ENCODE data around the gene RASSF4.
A peak's percentile ranks its signal among the peaks of the same experiment; 100 is the strongest.

Gene RASSF4

GRCh38 chr10:44930904-44931620 lies 28.5 kb upstream of the RASSF4 start:
- H3K4me2 ChIP-seq (ENCODE audit: insufficient read depth, low read length, poor library complexity, severe bottlenecking), result no peak overlapping the region
- no peak overlapping the region for H3K4ac ChIP-seq (ENCODE audit: low read length)
- no peaks in the 10 kb centered on the region for H3K79me1 ChIP-seq (ENCODE audit: low read depth, low read length)
- H2AK5ac ChIP-seq (ENCODE audit: low read depth, low read length), result peak overlapping the region; percentile 29
- no peak overlapping the region for H3K4me3 ChIP-seq (ENCODE audit: low read length in 2 of 2)
- peaks cover 0 to 5% (median 0%) of the 10 kb centered on the region in 3 experiments for H3K27me3 ChIP-seq (ENCODE audit: control insufficient read depth in 3 of 3, insufficient read depth in 3 of 3, low read depth in 1 of 3, low read length in 3 of 3)
- DNase-seq (ENCODE audit: low spot score), result no peak
- no peak overlapping the region for H2AFZ ChIP-seq (ENCODE audit: low read length)
- no peak overlapping the region for H3K9ac ChIP-seq (ENCODE audit: low read depth, low read length, poor library complexity)
- peaks cover 0 to 2% of the 10 kb centered on the region in 2 donors for H3K4me1 ChIP-seq (ENCODE audit: control insufficient read depth in 2 of 2, insufficient read depth in 1 of 2, low read depth in 1 of 2, low read length in 2 of 2)
- no peak overlapping the region for H4K91ac ChIP-seq (ENCODE audit: low read depth, low read length, poor library complexity)
- no peak overlapping the region for H3K27ac ChIP-seq (replicated peaks; ENCODE audit: low read length)
- no peak overlapping the region for H2BK120ac ChIP-seq (ENCODE audit: low read depth, low read length)
- no peak overlapping the region for H4K8ac ChIP-seq (ENCODE audit: low read depth, low read length)
- H3K18ac ChIP-seq (ENCODE audit: low read length), result no peak overlapping the region
- H2BK15ac ChIP-seq (ENCODE audit: low read length), result no peak overlapping the region
- WGBS, 2 donors (ENCODE audit: extremely low coverage in 2 of 2, insufficient read length in 2 of 2, insufficient replicate concordance in 1 of 2), result no CpG with 5 or more reads among the region's 4 CpGs
- H2BK5ac ChIP-seq (ENCODE audit: low read length), result no peak overlapping the region
- no peak overlapping the region for H3K14ac ChIP-seq (ENCODE audit: low read length)
- peak overlapping the region; percentile 68 for H2BK12ac ChIP-seq (ENCODE audit: low read length)
- no peaks in the 10 kb centered on the region for H3K36me3 ChIP-seq (replicated peaks in 1 of 2; ENCODE audit: control insufficient read depth in 2 of 2, insufficient read depth in 2 of 2, low read length in 2 of 2)
- no peak overlapping the region for H3K23ac ChIP-seq (ENCODE audit: low read depth, low read length, poor library complexity)
- peaks cover 0 to 3% of the 10 kb centered on the region in 2 donors for H3K9me3 ChIP-seq (replicated peaks in 1 of 2; ENCODE audit: control insufficient read depth in 2 of 2, insufficient read depth in 1 of 2, low read depth in 1 of 2, low read length in 2 of 2)

DNA sequence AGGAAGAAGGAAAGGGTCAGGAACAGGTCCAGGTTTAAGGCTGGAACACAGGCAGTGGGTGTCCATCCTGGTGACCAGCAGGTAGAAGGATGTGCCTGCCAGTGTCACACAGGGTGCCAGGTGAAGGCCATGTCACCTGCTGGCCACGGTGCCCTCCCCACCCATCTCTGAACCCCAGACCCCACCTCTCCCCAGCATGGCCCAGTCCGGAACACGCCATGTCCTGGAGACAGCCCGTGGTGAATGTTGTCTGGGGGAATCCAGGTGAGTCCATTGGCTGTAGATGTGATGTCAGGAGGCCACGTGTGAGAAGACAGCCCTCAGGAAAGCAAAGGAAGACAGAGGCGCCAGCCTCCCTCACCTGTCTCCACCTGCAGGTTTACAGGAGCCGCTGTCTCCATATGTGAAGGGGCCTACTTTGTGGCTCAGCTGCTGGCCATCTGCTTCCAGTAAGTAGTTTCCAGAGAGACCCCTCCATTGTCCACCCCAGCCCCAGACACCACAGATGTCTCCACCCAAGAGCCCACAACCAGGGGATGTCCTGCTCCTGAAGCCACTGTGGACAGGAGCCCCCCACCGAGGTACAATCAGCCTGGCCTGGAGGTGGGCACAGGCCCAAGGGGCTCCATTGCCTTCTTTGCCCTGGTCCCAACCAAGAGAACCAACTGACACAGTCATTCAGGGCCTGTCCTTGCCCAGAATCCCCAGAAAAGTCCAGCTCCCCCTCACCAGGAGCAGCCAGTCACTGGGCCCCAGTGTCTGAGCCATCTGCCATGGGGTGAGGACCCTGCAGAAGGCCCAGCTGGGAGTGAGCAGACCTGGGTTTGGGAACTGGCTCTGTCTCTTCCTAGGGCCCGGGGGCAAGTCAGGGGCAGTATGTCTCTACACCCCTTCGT lies 27.7 kb upstream of the RASSF4 start:
- Histone ChIP-seq H3K18ac (ENCODE audit: low read length) (peak overlapping the region; percentile 5), H4K8ac (ENCODE audit: low read depth, low read length) (no peak overlapping the region), H3K27me3 (ENCODE audit: control insufficient read depth in 3 of 3, insufficient read depth in 3 of 3, low read depth in 1 of 3, low read length in 3 of 3) (peaks cover 0 to 5% (median 0%) of the 10 kb centered on the region in 3 experiments), H2BK12ac (ENCODE audit: low read length) (peak overlapping the region; percentile 68), H3K9me3 (replicated peaks in 1 of 2; ENCODE audit: control insufficient read depth in 2 of 2, insufficient read depth in 1 of 2, low read depth in 1 of 2, low read length in 2 of 2) (peaks cover 0 to 3% of the 10 kb centered on the region in 2 donors), H4K91ac (ENCODE audit: low read depth, low read length, poor library complexity) (no peak overlapping the region), H3K27ac (replicated peaks; ENCODE audit: low read length) (no peak overlapping the region), H3K36me3 (replicated peaks in 1 of 2; ENCODE audit: control insufficient read depth in 2 of 2, insufficient read depth in 2 of 2, low read length in 2 of 2) (no peaks in the 10 kb centered on the region), H3K9ac (ENCODE audit: low read depth, low read length, poor library complexity) (no peak overlapping the region), H3K23ac (ENCODE audit: low read depth, low read length, poor library complexity) (no peak overlapping the region), H2BK15ac (ENCODE audit: low read length) (peak overlapping the region; percentile 44), H3K14ac (ENCODE audit: low read length) (no peak overlapping the region), H3K4me3 (ENCODE audit: low read length in 2 of 2) (no peak overlapping the region), H3K79me1 (ENCODE audit: low read depth, low read length) (no peaks in the 10 kb centered on the region), H3K4me1 (ENCODE audit: control insufficient read depth in 2 of 2, insufficient read depth in 1 of 2, low read depth in 1 of 2, low read length in 2 of 2) (peaks cover 0 to 2% of the 10 kb centered on the region in 2 donors), H2BK120ac (ENCODE audit: low read depth, low read length) (no peak overlapping the region), H2AFZ (ENCODE audit: low read length) (no peak overlapping the region), H2AK5ac (ENCODE audit: low read depth, low read length) (peak overlapping the region; percentile 65), H2BK5ac (ENCODE audit: low read length) (no peak overlapping the region), H3K4me2 (ENCODE audit: insufficient read depth, low read length, poor library complexity, severe bottlenecking) (no peak overlapping the region), H3K4ac (ENCODE audit: low read length) (no peak overlapping the region)
- no CpG with 5 or more reads among the region's 10 CpGs for WGBS, 2 donors (ENCODE audit: extremely low coverage in 2 of 2, insufficient read length in 2 of 2, insufficient replicate concordance in 1 of 2)
- DNase-seq (ENCODE audit: low spot score), result no peak

DNA sequence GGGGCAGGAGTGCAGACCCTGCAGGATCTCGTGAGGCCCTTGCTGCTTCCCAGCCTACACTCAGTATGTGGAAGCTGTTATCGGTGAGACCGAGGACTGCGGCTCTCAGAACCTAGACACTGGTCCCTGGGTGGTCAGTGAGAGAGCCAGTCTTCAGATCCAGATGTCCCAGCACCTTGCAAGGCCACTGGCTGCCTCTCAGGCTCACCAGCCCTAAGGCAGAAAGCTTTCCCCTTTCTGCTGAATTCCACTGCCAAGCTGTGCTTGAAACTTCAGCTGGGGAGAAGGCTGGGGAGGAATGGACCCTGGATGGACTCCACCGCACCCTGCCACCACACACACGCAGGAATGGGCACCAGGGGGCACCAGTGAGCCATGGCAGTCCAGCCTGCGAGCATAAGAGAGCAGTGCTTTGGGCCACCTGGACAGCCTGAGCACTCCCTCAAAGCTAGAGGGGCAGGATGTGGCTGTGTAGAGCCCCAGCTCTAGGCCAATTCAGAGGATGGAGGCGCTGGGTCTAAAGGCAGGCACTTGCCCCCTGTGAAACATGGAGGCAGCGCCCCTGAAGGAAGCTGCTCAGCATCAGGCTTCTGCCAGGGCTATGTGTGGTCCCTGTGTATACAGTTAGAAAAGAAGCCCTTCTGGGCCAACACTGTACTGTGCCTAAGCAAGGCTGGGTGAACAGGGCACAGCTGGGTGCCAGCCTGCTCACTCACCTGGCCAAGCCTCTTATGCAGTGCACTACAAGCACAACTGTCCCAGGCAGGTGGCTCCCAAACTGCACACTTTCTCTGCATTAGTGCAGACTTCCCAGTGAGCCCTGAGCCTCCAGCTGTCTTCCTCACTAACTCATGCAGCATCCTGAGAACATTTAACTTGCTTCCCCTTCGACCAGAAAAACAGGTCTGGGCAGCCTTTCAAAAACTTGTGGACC lies 26.8 kb upstream of the RASSF4 start:
- peak overlapping the region; percentile 65 for H2AK5ac ChIP-seq (ENCODE audit: low read depth, low read length)
- DNase-seq (ENCODE audit: low spot score), result peak; percentile 74

More for the DNA sequence above, 26.8 kb upstream of the RASSF4 start:
- no peak overlapping the region for H3K4ac ChIP-seq (ENCODE audit: low read length)
- H2BK12ac ChIP-seq (ENCODE audit: low read length), result peak overlapping the region; percentile 27
- H2BK15ac ChIP-seq (ENCODE audit: low read length), result peak overlapping the region; percentile 44
- no peak overlapping the region for H2BK120ac ChIP-seq (ENCODE audit: low read depth, low read length)
- H3K4me2 ChIP-seq (ENCODE audit: insufficient read depth, low read length, poor library complexity, severe bottlenecking), result no peak overlapping the region
- WGBS, 2 donors (ENCODE audit: extremely low coverage in 2 of 2, insufficient read length in 2 of 2, insufficient replicate concordance in 1 of 2), result no CpG with 5 or more reads among the region's 10 CpGs
- H3K23ac ChIP-seq (ENCODE audit: low read depth, low read length, poor library complexity), result no peak overlapping the region
- H4K8ac ChIP-seq (ENCODE audit: low read depth, low read length), result no peak overlapping the region
- H2AFZ ChIP-seq (ENCODE audit: low read length), result peak overlapping the region; percentile 56
- no peak overlapping the region for H3K9ac ChIP-seq (ENCODE audit: low read depth, low read length, poor library complexity)
- H3K36me3 ChIP-seq (replicated peaks in 1 of 2; ENCODE audit: control insufficient read depth in 2 of 2, insufficient read depth in 2 of 2, low read length in 2 of 2), result no peaks in the 10 kb centered on the region
- H3K14ac ChIP-seq (ENCODE audit: low read length), result no peak overlapping the region
- no peak overlapping the region for H3K18ac ChIP-seq (ENCODE audit: low read length)
- no peak overlapping the region for H4K91ac ChIP-seq (ENCODE audit: low read depth, low read length, poor library complexity)
- H3K4me1 ChIP-seq (ENCODE audit: control insufficient read depth in 2 of 2, insufficient read depth in 1 of 2, low read depth in 1 of 2, low read length in 2 of 2), result peaks cover 0 to 2% of the 10 kb centered on the region in 2 donors
- H3K27ac ChIP-seq (replicated peaks; ENCODE audit: low read length), result no peak overlapping the region
- no peak overlapping the region for H3K4me3 ChIP-seq (ENCODE audit: low read length in 2 of 2)
- no peak overlapping the region for H2BK5ac ChIP-seq (ENCODE audit: low read length)
- H3K27me3 ChIP-seq (ENCODE audit: control insufficient read depth in 3 of 3, insufficient read depth in 3 of 3, low read depth in 1 of 3, low read length in 3 of 3), result peaks cover 0 to 5% (median 0%) of the 10 kb centered on the region in 3 experiments
- H3K79me1 ChIP-seq (ENCODE audit: low read depth, low read length), result no peaks in the 10 kb centered on the region
- H3K9me3 ChIP-seq (replicated peaks in 1 of 2; ENCODE audit: control insufficient read depth in 2 of 2, insufficient read depth in 1 of 2, low read depth in 1 of 2, low read length in 2 of 2), result no peaks in the 10 kb centered on the region
